Sigmoid colon (tissue), 3 donors: Measurements from ENCODE around the gene CNDP1.

Source experiments
- CTCF ChIP-seq, 4 experiments: fragments of 450-650 bp in 3 of 4; fragments of 200-600 bp in 1 of 4; IDR thresholded peaks; one replicate each; pipeline ENCODE4 v1.5.1; 2016 to 2019; ENCODE audit warnings: antibody characterized with exemption in 4 of 4, mild to moderate bottlenecking in 3 of 4, moderate library complexity in 2 of 4
- POLR2A ChIP-seq, 2 donors: fragments of 450-650 bp; IDR thresholded peaks; one replicate each; pipeline ENCODE4 v1.6.1; 2016; ENCODE audit warnings: antibody characterized with exemption in 2 of 2, mild to moderate bottlenecking in 2 of 2, moderate library complexity in 2 of 2

GRCh38 chr18:74610051-74610615 lies 75.8 kb downstream of the CNDP1 start:
- TF ChIP-seq CTCF (IDR thresholded peaks at IDR 0.05) (no peak), POLR2A (IDR thresholded peaks at IDR 0.05) (no peak)
